GM19193 (cell line): ENCODE measurements around the gene PFKL.

Experiments
- POLR2A ChIP-seq: IDR thresholded peaks from 4 replicates; pipeline ENCODE4 v1.6.1; 2011; ENCODE audit not compliant: insufficient read depth, insufficient read length; ENCODE audit errors: extremely low read depth

Gene PFKL

DNA sequence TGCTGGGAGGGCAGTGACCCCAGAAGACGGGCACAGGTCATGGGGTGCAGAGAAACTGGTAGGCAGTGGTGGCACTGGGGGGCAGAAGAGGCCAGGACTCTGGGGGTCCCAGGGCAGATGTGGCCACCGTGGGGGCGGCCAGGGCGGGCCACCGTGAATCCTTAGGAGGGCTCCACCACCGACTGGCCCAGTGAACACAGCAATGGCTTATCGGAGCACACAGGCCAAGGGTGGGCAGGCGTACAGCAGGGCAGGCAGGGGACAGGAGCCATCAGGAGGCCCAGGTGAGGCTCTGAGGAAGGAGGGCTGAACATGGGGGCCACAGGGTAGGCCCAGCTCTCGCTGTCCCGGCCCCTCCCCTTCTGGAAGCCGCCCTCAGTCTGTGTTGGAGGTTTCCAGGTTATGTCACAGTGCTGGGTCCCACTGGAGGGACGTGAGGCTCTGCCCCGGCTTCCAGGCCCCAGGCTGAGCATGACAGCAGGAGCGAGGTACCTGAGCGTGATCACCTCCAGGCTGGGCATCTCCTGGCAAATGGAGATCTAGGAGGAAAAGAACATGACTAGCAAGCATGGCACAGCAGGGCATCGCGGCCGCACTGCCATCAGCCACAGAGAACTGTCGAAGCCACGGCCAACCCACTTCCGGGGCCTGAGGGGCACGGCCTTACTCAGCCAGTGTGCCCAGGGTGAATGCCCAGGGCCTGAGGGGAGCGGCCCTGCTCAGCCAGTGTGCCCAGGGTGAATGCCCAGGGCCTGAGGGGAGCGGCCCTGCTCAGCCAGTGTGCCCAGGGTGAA lies 35.6 kb downstream of the PFKL start:
- TF ChIP-seq POLR2A, result no peak

GRCh38 chr21:44337449-44337848 lies 37.6 kb downstream of the PFKL start:
- no peak for TF ChIP-seq POLR2A

GRCh38 chr21:44337941-44338895 lies 38.4 kb downstream of the PFKL start:
- no peak for TF ChIP-seq POLR2A

- peak; percentile 92 for TF ChIP-seq POLR2A
These were observed 39.4 kb downstream of the PFKL start, which contains the start of gene CFAP410 for GRCh38 chr21:44338971-44339910. CFAP410 (minus strand) TSS chr21:44339390; CDS start chr21:44339194, 196 bp downstream.

DNA sequence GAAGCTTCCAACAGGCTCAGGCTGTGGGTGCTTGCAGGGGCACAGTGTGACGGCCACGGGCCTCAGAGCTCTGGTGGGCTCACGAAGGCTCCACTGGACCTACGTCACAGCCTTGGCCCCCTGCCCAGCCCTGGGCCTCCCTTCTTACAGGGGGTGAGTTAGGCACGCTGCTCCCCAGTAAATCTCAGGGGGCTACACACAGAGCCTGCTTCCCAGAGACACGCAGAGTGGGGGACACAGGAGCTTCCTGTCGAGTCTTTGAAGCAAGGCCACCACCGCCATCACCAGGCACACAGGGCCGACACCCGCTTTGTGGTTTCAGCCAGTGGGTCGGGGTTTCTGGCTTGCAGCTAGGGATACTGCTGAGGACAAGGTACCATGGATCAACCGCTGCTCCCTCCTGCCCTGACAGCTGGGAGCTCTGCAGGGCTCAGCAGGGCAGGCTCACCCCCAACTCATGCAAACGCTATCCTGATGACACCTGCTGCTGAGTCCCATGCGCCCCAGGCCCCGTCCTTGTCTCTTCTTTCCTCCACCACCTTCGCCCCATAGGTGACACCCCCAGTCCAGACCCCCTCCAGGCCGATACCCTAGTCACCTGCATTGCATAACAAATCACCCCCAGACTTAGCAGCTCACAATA lies 44.8 kb downstream of the PFKL start:
- no peak for TF ChIP-seq POLR2A

DNA sequence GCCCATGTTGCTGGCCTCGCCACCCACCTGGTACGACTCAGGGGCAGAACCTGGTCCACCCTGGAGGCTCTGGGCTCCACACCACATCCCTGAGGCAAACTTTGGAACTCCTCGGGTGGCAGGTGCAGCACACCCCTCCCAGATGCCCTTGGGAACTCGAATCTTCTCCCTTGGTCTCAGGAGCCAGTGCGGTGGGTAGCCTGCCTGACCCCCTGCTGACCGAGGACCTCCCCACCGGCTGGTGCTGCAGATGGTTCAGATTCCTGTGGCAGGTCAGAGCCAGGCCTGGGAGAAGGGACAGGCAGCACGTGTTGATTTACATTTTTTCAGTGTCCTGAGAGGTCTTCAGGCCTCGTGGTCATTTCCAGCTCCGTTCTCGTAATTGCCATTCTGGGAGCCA lies 45.6 kb downstream of the PFKL start:
- no peak for TF ChIP-seq POLR2A

GRCh38 chr21:44347911-44348451 lies 48.1 kb downstream of the PFKL start:
- TF ChIP-seq POLR2A, result no peak

GRCh38 chr21:44348861-44349260 lies 49.0 kb downstream of the PFKL start:
- TF ChIP-seq POLR2A, result no peak

DNA sequence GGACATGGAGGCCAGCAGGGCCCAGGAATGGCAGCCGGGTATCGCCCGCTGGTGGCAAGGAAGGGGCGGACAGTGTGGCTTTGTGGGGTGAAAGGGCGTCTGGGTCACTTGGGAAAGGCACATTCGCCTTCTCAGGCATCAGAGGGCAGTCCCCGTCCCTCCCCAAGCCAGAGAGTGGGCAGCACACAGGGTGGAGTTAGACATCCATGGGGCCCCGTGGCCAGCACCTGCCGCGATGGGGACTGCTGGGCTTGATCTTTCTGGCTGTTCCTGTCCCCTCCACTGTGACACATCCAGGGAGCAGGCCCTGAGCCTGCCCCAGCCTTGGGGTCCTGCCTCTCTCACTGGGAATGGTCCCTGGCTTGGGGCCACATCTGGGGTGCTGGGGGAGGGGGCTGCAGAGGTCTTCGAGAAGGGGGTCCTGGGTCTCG lies 49.6 kb downstream of the PFKL start:
- no peak for TF ChIP-seq POLR2A

- no peak for TF ChIP-seq POLR2A
These were observed 50.3 kb downstream of the PFKL start for GRCh38 chr21:44349847-44350772.

- no peak for TF ChIP-seq POLR2A
These were observed 51.1 kb downstream of the PFKL start for GRCh38 chr21:44350773-44351481.
